AG04450 (cell line): ENCODE measurements around the gene HRH2. TPM values are rescaled to one million over a fixed set of nuclear protein-coding genes. Genes with fewer than 3 reads are reported as not detected.

ENCODE experiments used
- CTCF ChIA-PET: fragments of 300-600, 350-600 bp; formaldehyde crosslinking; extraction: SDS; loops from one replicate; lab custom pipeline; 2022; ENCODE audit warnings: antibody characterized with exemption, inconsistent platforms; lab: Charles Lee
- POLR2A ChIA-PET: fragments of 350-600 bp; formaldehyde crosslinking; extraction: SDS; loops from one replicate; lab custom pipeline; 2021; ENCODE audit warnings: antibody characterized with exemption, inconsistent platforms; lab: Yijun Ruan, JAX
- DNase-seq: peaks from one replicate; pipeline ENCODE4 v3.0.0-alpha.2; 2011; ENCODE audit warnings: low read depth, low spot score
- H3K27ac ChIP-seq: one replicate; pipeline ENCODE4 v1.5.1; 2012; ENCODE audit warnings: low read depth, low read length, control low read depth
- H3K27me3 ChIP-seq: one replicate; pipeline ENCODE4 v1.6.0; 2012; ENCODE audit warnings: low read length; ENCODE audit not compliant: control insufficient read depth, insufficient read depth
- H3K4me3 ChIP-seq: 2 replicates; pipeline ENCODE4 v1.5.1; 2011; ENCODE audit warnings: mild to moderate bottlenecking, low read depth, low read length, control low read depth
- H3K9me3 ChIP-seq: 2 replicates; pipeline ENCODE4 v1.5.1; 2012; ENCODE audit warnings: low read length; ENCODE audit not compliant: control insufficient read depth, insufficient read depth
- polyA plus RNA-seq: library from polyadenylated mRNA; depleted of rRNA; stranded (reverse); fragments of >200 nt; gene quantifications from 2 replicates; pipeline ENCODE4 v1.2.3, GENCODE V29; 2011
- TF ChIP-seq, protein P1 (sequence below): IDR thresholded peaks from 2 replicates; pipeline ENCODE4 v1.5.1; 2011; ENCODE audit warnings: low read depth, low read length, control low read depth, inconsistent platforms

Gene HRH2
- polyA plus RNA-seq, 1 experiment, result not detected

DNA sequence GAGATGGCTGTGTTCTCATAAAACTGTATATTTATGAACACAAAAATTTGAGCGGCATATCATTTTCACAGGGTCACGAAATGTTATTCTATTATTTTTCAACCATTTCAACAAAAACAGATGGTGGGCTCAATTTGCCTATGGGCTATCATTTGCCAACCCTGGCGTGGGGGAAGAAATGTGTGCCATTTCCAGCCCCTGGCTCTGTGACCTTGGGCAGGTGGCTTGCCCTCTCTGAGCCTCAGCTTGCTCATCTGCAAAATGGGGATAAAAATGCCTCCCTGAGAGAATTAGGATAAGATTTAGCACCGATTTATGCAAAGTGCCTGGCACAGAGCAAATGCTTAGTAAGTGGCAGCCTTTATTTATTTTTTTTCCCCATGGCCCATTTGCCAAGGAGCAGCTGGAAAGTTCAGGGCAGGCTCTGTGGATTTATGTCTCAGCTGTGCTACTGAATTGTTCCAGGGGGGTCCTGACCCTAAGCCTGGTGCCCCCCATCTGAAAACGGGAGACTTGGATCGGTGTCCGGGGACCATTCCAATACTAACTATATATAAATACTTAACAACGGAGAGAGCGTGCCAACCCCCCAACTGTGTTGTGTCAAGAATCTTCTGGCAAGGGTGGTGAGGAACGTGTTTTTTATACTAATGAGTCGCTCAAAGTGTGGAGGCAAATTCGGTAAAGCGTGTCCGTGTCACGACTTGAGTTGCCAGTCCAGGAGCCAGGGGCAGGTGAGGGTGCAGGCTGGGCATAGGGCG, 34.5 kb downstream of the HRH2 start:
- ChIA-PET POLR2A (no interaction called here), CTCF (no interaction called here)
- no peak for DNase-seq
- TF ChIP-seq, protein P1, sequence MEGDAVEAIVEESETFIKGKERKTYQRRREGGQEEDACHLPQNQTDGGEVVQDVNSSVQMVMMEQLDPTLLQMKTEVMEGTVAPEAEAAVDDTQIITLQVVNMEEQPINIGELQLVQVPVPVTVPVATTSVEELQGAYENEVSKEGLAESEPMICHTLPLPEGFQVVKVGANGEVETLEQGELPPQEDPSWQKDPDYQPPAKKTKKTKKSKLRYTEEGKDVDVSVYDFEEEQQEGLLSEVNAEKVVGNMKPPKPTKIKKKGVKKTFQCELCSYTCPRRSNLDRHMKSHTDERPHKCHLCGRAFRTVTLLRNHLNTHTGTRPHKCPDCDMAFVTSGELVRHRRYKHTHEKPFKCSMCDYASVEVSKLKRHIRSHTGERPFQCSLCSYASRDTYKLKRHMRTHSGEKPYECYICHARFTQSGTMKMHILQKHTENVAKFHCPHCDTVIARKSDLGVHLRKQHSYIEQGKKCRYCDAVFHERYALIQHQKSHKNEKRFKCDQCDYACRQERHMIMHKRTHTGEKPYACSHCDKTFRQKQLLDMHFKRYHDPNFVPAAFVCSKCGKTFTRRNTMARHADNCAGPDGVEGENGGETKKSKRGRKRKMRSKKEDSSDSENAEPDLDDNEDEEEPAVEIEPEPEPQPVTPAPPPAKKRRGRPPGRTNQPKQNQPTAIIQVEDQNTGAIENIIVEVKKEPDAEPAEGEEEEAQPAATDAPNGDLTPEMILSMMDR, result no peak
- H3K27ac ChIP-seq, result no peak overlapping the region
- H3K9me3 ChIP-seq, result peaks cover 12% of the 10 kb centered on the region; the same call in 1 of the 2 replicates
- H3K27me3 ChIP-seq, result no peaks in the 10 kb centered on the region
- H3K4me3 ChIP-seq, result no peak overlapping the region

DNA sequence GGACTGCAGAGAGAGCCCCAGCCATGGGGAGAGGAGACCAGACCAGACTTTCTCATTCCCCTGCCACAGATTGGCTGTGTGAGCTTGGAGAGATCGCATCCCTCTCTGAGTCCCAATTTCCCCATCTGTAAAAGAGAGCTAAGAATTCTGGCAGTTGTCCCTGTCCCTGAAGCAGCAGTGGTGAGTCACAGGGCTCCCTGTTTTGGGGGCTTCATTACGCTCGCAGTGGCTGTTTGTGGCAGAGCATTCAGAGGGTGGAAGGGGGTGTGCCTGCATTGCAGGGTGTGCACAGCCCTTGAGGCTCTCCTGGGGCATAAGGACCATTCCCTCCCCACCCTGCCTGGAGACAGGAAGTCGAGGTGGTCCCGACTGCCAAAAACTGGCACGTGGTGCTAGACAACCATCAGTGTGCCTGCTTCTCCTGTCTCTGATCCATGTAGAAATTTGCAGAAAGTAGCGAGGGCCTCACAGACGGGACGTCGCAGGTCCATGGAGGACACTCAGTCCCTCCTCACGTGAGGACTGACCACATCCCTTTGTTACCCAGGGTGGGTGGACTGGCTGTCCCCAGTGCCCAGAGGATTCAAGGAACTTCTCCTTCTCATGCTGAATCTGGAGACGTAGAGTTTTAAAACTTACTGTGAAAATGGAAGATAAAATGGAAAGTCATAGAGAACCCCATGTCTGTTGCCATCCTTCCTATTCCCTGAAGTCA, 35.3 kb downstream of the HRH2 start:
- H3K27ac ChIP-seq, result no peak overlapping the region
- no peak for DNase-seq
- no peaks in the 10 kb centered on the region for H3K27me3 ChIP-seq
- H3K9me3 ChIP-seq, result peaks cover 12% of the 10 kb centered on the region; the same call in 1 of the 2 replicates
- no peak overlapping the region for H3K4me3 ChIP-seq
- TF ChIP-seq, protein P1, result no peak
- POLR2A ChIA-PET, result no interaction called here
- CTCF ChIA-PET, result no interaction called here

DNA sequence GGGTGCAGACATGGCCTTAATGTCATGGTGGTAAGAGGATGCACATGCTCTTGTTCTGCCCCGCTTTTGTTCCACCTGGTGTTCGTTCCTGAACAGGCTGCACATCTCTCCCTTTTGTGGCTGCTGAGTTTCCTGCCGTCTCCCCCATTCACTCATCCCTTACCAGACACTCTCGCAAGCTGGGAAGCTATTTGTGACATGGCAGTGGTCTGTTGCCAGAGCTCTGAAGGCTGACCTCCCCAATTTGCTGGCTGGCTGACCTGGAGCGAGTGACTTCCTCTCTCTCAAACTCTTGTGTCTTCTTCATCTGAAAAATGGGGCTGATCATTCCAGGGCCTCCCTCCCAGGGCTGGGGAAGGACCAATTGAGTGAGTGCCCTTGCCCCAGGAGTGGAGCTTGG, 35.9 kb downstream of the HRH2 start:
- DNase-seq, result no peak
- Histone ChIP-seq H3K4me3 (no peak overlapping the region), H3K27ac (no peak overlapping the region), H3K9me3 (peaks cover 13% of the 10 kb centered on the region; the same call in 1 of the 2 replicates), H3K27me3 (no peaks in the 10 kb centered on the region)
- ChIA-PET CTCF (no interaction called here), POLR2A (no interaction called here)
- TF ChIP-seq, protein P1, result no peak

DNA sequence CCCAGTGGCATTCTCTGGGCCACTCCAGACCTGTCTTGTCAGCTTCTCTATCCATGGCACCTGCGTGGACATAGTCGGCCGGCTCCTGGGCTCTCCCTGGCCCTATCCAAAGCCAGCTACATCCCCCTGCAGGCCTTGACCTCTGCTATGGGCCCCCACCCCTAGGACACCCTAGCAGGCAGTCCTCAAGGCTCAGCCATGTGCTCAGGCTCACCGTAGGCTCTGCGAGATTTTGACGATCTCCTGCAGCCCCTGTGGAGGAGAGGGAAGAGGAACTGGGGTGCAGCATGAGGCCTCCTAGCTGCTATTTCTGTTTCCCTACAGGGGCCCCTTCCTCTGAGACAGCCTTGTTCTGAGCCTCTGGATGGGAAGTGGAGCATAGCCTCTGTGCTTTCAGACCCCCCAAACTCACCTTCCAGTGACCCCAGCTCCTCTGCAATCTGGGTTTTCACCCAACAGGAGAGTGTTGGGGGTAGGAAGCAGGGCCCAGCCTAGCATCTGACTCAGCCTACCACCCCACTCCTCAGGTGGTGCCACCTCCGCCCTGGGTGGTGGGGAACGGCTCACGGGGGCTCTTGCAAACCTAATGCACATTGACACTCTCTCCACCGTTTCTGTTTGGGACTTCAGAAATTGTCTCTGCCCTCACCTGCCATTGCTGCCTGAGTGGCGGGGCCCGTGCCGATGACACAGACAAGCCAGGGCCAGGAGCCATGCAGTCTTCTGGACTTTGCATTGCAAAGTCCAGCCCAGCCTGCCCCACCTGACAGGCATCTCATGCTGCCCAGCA, 36.7 kb downstream of the HRH2 start:
- H3K4me3 ChIP-seq, result no peak overlapping the region
- TF ChIP-seq, protein P1, result no peak
- DNase-seq, result no peak
- ChIA-PET CTCF (no interaction called here), POLR2A (no interaction called here)
- no peak overlapping the region for H3K27ac ChIP-seq
- H3K9me3 ChIP-seq, result peaks cover 14% of the 10 kb centered on the region; the same call in 1 of the 2 replicates
- H3K27me3 ChIP-seq, result no peaks in the 10 kb centered on the region
